HG03439 (cell line): ENCODE measurements around the gene NAGPA.
"Not testable (repeated sequence)": the region's sequence is repeated elsewhere in the genome, so short reads cannot be mapped to it uniquely, and the experiment has no call there.

Source experiments
- ATAC-seq: cut with Tn5 transposase; IDR thresholded peaks from one replicate; pipeline ENCODE4 v1.9.1; 2021; ENCODE audit warnings: mild to moderate bottlenecking, moderate library complexity; ENCODE audit not compliant: unreplicated experiment

The NAGPA gene, protein sequence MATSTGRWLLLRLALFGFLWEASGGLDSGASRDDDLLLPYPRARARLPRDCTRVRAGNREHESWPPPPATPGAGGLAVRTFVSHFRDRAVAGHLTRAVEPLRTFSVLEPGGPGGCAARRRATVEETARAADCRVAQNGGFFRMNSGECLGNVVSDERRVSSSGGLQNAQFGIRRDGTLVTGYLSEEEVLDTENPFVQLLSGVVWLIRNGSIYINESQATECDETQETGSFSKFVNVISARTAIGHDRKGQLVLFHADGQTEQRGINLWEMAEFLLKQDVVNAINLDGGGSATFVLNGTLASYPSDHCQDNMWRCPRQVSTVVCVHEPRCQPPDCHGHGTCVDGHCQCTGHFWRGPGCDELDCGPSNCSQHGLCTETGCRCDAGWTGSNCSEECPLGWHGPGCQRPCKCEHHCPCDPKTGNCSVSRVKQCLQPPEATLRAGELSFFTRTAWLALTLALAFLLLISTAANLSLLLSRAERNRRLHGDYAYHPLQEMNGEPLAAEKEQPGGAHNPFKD

GRCh38 chr16:5033256-5034166 is at the start of gene NAGPA:
Gene NAGPA, minus strand, starts transcription at chr16:5033935. Its CDS starts 21 bp downstream, at chr16:5033914.
- peak; percentile 91 for ATAC-seq

GRCh38 chr16:5080996-5081395 is 47.3 kb upstream of the NAGPA start:
- not testable (repeated sequence) for ATAC-seq

DNA sequence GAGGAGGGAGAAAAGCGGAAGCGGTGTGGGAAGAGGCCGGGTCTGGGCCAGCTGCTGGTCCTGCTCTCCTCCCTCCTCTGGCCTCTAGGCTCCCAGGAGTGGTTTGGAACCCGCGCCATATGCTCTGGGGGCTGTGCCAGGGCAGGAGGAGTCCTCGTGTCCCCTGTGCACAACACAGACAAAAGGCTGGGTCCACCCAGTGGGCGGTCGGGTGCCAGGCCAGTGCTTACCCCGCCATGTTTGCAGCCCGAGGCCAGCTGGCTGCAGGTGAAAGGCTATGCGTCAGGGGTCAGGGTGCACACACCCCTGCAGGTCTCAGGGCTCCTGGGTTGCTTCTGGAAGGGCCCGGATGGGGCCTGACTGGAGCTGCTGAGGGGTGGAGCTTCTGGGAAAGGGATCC is 46.7 kb upstream of the NAGPA start:
- not testable (repeated sequence) for ATAC-seq

- no peak for ATAC-seq
These were observed 44.9 kb upstream of the NAGPA start for GRCh38 chr16:5078626-5079025.

GRCh38 chr16:5077304-5077703 is 43.6 kb upstream of the NAGPA start:
- ATAC-seq = no peak

DNA sequence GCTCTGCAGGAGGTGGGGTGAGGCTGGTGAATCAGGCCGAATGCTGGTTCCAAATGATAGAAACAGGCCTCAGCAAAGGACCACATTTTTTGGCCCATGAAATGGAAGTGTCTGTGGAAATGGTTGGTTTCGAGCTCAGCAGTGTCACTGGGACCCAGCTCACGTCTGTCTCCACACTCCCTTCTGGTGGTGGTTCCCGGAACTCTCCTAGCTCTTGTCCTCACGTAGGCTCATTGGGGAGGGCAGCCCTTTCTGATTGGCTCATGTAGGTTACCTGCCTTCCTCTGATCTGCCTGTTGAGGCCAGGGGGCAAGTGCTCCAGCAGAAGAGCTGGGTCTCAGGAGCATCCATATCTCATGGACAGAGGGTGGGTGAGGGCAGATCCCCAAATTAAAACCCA is 41.9 kb upstream of the NAGPA start:
- no peak for ATAC-seq

- ATAC-seq = not testable (repeated sequence)
These were observed 40.0 kb upstream of the NAGPA start for GRCh38 chr16:5073771-5074170.

GRCh38 chr16:5073279-5073629 is 39.5 kb upstream of the NAGPA start:
- no peak for ATAC-seq

GRCh38 chr16:5072334-5073278 is 38.9 kb upstream of the NAGPA start:
- no peak for ATAC-seq

- ATAC-seq = peak; percentile 91
These were observed 38.1 kb upstream of the NAGPA start, which contains the start of gene ALG1 for GRCh38 chr16:5071681-5072333. Gene ALG1, plus strand, starts transcription at chr16:5071843. Its CDS starts 7 bp downstream, at chr16:5071850.

- ATAC-seq = no peak
These were observed 37.6 kb upstream of the NAGPA start for GRCh38 chr16:5071341-5071680.

- ATAC-seq = no peak
These were observed 36.9 kb upstream of the NAGPA start for GRCh38 chr16:5070431-5071186.

GRCh38 chr16:5069854-5070253 is 36.1 kb upstream of the NAGPA start:
- no peak for ATAC-seq

DNA sequence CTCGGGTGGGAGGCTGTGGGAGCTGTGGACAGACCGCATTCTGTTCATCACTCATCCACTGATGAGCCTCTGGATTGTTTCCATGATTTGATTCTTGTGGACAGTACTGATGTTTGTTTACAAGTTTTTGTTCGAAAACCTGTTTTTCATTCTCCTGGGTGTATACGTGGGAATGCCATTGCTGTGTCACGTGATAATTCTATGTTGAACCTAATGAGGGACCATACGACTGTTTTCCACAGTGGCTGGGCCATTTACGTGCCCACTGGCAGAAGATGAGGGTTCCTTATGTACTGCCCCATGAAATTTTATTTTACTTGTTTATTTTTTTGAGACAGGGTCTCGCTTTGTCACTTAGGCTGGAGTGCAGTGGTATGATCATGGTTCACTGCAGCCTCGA is 35.3 kb upstream of the NAGPA start:
- no peak for ATAC-seq

DNA sequence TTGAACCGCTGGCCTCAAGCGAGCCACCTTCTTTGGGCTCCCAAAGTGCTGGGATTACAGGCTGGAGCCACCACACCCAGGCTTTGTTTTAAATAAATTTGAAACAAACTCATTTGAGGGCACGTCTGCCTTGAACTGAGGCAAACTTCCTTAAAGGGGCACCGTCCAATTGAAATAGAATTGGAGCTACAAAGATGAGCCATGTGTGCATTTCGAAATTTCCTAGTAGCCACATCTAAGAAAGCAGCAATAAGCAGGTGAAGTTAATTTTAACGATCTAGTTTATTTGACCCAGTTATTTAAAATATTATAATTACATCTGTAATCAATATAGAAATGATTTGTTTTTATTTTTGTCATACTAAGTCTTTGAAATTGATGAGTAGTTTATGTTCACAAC is 32.8 kb upstream of the NAGPA start:
- no peak for ATAC-seq

DNA sequence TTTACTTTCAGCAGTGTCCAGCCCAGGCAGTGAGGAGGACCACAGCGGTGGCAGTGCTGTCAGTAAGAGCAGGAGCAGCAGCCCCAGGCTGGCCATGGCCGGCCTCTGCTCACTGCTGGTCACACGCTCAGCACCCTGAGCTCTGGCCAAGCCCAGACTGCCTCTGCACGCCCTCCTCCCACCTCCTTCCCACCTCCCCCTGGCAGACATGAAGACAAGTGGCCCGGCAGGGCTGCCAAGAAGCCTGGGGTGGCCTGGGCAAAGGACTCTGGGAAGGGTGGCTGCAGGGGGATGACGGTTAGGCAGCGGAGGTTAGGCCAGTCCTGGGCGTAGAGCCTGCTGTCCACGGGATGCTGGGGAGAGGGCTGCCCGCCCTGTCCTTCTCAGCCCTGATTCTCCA is 32.1 kb upstream of the NAGPA start, which contains the start of gene C16orf89:
Gene C16orf89 (minus strand): TSS at position 144 of the 400 bp plus-strand sequence. CDS start 48 bp downstream, at position 96.
- ATAC-seq = no peak

DNA sequence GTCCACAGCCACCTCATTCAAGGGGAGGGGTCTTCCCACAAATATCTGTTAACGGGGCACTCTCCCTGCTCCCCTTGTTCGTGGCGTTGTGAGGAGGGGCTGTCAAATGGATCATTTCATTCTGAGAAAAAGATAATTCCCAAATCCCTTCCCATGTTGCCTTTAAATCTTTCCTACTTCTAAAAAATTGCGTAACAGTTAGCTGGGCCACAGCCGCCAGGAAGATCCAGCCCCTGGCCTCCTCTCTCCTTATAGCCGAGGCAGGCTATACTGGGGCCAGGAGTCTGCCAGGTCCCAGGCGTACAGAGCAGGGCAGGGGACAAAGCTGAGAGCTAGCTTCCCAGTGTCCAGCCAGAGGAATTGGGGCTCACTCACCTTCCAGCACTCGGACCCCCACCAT is 31.6 kb upstream of the NAGPA start:
- no peak for ATAC-seq

DNA sequence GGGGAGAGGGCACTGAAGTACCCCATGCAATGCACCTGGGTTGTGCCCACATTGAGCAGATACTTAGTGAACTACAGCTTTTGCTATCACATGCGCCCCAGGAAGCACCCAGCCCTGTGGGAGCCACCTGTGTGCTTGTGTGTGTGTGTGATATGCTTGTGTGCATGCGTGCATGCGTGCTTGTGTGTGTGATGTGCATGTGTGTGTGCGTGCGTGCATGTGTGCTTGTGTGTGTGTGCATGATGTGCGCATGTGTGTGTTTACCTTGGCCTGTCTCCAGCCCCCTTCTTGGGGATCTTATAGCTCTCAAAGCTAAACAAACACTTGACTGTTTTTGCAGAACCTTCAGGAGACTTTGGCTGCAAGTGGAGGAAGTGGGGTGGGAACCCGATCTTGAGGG is 31.2 kb upstream of the NAGPA start:
- no peak for ATAC-seq
